Fibroblast of peridontal ligament (primary cell): Measurements from ENCODE around the gene WDR64.
A peak's percentile ranks its signal among the peaks of the same experiment; 100 is the strongest.

ENCODE experiments used
- DNase-seq: peaks from one replicate; pipeline ENCODE4 v3.0.0-alpha.2; 2010; ENCODE audit errors: extremely low read depth

Gene WDR64

GRCh38 chr1:241652012-241652411 is at the start of gene WDR64:
WDR64 (plus strand) TSS chr1:241652281; CDS start chr1:241652485, 204 bp downstream.
- DNase-seq = no peak

DNA sequence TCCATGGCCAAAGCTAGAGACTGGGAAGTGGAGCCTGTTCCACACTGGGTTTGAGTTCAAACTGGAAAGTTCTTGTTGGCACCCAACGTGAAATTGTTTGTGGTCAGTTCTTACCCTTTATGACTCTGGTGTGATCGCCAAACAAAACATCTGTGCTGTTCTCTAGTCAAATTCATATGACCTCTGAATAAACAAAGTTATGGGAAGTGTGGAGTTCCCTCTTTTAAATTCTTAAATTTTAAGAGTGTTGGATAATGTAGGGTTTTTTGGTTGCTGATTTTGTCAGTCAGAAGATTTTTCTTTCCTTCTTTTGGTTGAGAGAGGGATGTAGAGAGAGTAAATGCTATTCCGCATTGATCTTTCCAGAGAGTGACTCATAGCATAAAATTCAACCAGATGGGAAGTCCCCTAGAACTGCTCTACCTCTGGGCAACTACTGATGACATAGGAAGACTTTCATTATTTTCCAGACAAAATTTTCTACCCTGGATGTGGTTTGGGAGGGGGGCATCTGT is 48.3 kb upstream of the WDR64 start:
- peak; percentile 90 for DNase-seq

- DNase-seq = no peak
Observed at GRCh38 chr1:241605146-241605805, 46.8 kb upstream of the WDR64 start.

DNA sequence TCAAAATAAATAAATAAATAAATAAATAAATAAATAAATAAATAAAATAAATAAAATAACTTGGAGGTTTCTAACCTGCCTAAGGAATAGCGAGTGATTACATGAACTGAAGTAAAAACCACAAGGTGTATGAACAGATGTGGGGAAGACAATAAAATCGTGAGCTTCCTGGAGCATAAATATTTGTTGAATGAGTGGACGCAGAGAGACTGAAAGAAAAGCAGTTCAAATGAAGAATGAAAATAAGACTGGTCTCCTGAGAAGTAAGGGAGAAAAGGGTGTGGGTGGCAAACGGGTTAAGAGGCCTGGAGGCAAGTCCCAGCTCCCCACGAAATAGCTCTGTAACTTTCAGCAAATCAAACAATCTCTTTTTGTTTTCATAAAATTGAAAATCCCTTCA is 45.5 kb upstream of the WDR64 start:
- no peak for DNase-seq

DNA sequence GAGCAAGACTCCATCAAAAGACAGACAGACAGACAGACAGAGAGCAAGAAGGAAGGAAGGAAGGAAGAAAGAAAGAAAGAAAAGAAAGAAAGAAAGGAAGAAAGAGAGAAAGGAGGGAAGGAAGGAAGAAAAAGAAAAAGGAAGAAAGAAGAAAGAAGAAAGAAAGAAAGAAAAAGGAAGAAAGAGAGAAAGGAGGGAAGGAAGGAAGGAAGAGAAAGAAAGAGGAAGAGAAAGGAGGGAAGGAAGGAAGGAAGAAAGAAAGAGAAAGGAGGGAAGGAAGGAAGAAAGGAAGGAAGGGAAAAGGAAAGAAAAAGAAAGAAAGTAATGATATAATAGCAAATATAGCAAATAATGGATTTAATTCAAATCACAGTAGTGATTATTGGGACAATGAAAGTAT is 44.6 kb upstream of the WDR64 start:
- DNase-seq = no peak

GRCh38 chr1:241608379-241609033 is 43.6 kb upstream of the WDR64 start:
- peak; percentile 52 for DNase-seq

- peak; percentile 64 for DNase-seq
Observed at GRCh38 chr1:241610056-241610815, 41.8 kb upstream of the WDR64 start.

GRCh38 chr1:241611063-241611462 is 41.0 kb upstream of the WDR64 start:
- DNase-seq = peak; percentile 81

GRCh38 chr1:241611736-241612135 is 40.3 kb upstream of the WDR64 start:
- DNase-seq = no peak

DNA sequence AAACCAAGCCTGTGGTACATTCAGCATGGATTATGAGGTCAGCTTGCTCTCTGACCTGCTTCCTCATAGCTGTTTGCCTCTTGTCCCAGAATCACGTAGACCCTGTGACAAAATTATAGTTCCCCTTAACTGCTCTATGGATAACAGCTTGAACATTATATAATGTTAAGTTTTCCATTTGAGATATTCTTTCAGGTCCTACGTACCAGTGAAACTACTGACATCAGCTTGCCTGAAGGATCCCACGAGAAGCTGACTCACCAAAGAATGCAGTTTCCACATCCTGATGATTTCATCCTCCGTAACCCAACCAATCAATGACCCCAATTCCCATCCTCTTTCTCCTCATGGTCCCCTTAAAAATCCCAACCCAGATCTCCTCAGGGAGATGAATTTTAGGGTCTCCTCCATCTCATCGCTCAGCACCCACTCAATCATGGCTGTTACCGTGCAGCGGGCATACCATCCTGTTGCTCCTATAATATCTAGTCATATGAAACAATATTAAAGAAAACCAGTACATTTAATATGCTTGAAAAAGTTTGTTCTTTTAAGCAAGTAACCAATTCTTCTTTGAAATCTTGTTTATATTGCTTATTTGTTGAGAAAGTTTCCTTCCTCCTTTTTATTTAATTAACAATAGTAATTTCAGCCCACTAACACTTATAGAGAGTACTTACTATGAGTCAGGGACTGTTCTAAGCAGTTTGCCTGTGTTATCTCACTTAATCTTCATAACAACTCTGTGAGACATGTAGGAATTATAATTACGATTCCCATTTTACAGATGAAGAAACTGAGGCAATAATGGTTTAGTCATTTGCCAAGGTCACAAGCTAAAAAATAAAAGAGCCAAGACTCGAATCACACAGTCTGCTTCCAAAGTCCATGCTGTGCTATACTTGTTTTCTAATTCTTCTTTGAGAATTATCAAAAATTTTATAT is 39.3 kb upstream of the WDR64 start:
- DNase-seq = peak; percentile 96

DNA sequence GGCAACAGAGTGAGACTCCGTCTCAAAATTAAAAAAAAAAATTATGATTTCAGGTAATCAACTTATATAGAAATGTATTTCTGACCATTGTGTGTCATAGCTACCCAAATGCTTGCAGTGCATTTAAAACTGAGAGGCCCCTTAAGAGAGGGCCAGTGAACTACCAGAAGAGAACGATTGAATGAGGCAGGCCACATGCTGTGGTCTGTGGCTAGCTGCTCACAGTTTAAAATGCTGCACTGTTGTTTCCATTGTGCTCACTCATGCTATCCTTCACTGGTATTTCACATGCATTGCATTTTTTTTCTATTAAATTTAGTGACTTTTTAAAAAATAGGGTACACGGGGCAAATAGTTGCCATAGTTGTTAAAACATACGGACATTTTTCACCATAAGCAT is 37.9 kb upstream of the WDR64 start:
- DNase-seq = no peak

- no peak for DNase-seq
Observed at GRCh38 chr1:241614572-241614971, 37.5 kb upstream of the WDR64 start.

- no peak for DNase-seq
Observed at GRCh38 chr1:241615043-241615974, 36.8 kb upstream of the WDR64 start.

GRCh38 chr1:241617426-241617825 is 34.7 kb upstream of the WDR64 start:
- DNase-seq = no peak

- no peak for DNase-seq
Observed at GRCh38 chr1:241622669-241623068, 29.4 kb upstream of the WDR64 start.

GRCh38 chr1:241624935-241625334 is 27.1 kb upstream of the WDR64 start:
- DNase-seq = no peak

- peak; percentile 88 for DNase-seq
Observed at GRCh38 chr1:241627453-241628259, 24.4 kb upstream of the WDR64 start.

DNA sequence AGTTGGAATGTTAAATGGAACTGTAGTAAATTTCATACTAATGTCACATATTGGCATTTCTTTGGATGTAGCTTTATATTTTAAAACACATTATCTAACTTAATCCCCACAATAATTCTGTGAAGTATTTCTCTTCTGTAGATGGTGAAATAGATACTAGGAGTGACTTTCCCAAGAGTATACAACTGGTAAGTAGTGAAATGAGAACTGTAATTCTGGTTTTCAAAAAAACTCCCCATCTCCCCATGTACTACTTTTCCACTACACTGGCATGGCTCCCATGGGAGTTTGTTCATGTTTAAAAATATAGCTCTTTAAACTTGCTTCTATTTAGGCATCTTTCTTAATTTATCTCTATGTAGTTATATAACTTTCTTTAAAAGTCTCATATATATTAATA is 22.1 kb upstream of the WDR64 start:
- no peak for DNase-seq

GRCh38 chr1:241630476-241630875 is 21.6 kb upstream of the WDR64 start:
- DNase-seq = no peak

- no peak for DNase-seq
Observed at GRCh38 chr1:241630899-241631298, 21.2 kb upstream of the WDR64 start.
